NCI-H345 treated with DMSO at 0.1 percent for 48 hours (cell line): ENCODE measurements around the gene CLCN3.
"Not testable (repeated sequence)": the region's sequence is repeated elsewhere in the genome, so short reads cannot be mapped to it uniquely, and the experiment has no call there.

Source experiments
- DNase-seq: peaks from one replicate; lab custom pipeline; 2025; ENCODE audit not compliant: unreplicated experiment; lab: John Stamatoyannopoulos, UW

CLCN3 gene

GRCh38 chr4:169655401-169655800 lies 35.0 kb downstream of the CLCN3 start:
- no peak for DNase-seq

DNA sequence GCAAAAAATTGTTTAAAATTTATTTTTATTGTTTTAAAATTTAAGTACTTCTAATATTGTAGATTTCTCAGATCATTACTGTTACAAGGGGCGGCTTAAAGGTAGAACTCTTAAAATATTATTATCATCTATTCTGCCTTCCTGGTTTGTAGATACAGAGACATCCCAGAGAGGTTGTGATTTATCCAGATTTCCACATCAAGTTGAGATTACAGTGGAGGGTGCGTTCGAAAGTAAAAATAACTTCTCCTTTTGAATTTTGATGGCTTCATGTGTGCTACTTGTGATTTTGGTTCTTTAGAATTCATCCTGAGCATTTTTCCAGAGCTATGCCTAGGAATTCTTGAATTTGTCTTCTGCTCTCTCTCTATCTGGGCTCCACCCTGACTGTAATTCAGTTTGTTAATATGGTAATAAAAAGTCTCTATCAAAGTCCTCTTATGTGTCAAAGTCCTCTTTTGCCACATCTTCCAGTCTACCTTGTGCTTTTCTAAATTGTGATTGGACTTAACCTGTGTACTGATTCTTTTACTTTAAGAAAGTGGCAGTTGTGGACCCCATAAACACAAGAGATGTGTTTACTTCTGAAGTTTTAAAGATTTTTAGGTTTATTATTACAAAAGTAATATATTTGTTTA lies 37.2 kb downstream of the CLCN3 start:
- DNase-seq, result no peak

GRCh38 chr4:169658196-169658595 lies 37.8 kb downstream of the CLCN3 start:
- DNase-seq, result no peak

DNA sequence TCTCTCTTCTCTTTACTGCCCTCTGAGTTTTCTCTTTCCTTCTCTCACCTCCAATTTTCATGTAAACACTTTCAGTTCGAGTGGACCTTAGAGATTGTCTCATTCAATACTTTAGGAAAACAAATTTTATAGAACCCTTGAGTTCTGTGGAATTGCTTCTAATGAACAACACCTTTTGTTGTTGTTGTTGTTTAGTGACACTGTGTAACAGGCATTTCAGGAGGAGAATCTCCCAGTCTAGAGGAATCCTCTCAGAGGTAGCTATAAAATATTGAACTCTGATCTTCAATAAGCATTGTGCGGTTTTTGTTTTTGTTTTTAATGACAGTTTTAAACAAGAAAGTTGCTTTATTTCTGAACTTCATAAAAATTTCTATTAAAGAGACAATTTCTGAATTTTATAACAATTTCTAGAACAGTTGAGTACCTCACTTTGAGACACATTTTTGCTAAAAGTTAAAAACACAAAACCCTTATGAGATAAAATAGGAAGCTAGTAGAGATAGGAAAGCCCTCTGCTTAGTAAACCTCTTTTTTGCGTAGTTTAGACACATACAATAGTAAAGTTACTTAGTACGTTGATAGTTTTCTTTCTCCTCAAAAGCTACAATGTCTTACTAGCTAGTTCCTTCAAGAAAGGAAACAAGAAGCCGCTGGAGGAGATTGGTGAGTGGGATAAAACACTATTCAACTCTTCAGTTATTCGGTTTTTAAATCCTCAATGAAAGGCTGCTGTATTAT lies 38.8 kb downstream of the CLCN3 start:
- no peak for DNase-seq

DNA sequence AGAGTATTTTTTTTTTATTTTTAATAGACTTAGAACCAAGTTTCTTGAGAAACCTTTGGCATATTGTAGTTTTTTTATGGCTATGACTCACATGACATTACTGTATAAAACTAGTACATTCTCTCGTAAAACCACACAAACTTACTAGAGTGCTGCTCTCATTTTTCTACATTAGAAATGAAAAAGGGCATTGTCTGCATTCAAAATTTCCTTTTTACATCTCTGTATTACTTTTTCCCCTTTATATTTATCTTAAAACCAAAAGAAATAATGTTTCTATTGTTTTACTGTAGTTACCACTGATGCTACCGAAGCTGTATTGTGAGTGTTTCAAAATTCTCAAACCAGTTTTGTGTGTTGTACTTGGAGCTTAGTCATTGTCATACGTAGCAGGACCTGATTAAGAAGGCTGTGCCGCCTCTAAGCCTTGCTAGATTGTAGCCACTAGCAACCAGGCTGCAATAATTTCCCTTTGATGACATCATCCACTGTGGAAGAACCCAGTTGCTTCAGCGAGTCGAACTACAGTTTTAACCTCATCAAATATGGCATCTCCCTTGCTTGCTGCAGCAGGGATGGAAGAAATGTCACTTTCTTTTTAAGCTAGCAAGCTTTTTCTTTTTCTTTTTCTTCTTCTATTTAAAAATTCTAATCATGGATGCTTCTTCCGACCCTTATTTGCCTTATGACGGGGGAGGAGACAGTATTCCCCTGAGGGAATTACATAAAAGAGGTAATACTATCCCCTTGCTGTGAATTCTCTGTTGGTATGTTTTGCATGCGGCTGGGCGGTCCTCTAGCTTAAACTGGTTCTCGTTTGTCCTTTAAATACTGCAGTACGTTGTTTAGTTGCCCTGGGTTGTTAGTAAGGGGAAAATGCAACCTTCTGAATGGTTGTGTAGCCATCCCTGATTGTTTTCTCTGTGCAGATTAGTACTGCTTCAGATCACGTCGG lies 39.6 kb downstream of the CLCN3 start:
- peak; percentile 52 for DNase-seq

DNA sequence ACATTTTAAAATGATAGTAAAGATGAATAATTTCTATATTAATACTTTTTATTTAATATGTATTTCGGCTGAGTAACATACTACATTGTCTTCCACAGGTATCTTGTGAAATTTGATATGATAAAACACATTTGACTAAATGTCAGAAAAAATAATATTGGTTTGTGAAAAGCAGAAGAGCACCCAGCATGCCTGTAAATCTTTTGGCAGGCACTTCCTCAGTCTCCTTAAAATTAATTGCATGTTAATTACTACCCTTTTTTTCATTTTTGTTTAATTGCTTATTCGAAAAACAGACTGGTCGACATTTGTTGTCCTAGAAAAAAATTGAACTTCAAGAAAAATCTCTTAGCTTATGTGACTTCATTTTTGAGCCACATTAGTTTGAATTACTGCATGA lies 40.6 kb downstream of the CLCN3 start:
- DNase-seq, result no peak

GRCh38 chr4:169661761-169662160 lies 41.4 kb downstream of the CLCN3 start:
- DNase-seq, result no peak

GRCh38 chr4:169662206-169662605 lies 41.8 kb downstream of the CLCN3 start:
- no peak for DNase-seq

- no peak for DNase-seq
Measured at GRCh38 chr4:169663402-169663801, 43.0 kb downstream of the CLCN3 start.

DNA sequence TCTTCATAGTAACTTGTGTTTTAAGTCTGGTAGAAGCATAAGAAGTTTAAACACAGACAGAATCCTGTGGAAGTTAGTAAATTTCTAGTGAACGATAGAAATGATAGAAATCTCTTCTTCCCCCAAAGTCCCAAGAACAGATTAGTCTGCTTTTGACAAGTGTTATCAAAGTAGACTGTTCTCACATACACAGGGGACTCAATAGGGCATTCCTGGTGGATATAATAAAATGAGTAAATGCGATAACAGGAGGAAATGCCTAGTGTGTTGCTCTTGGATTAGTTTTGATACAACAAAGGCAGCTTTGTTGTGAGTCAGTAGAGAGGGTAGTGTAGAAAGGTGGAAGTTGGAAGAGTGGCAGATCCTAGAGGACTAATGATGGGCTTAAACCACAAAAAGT lies 43.5 kb downstream of the CLCN3 start:
- DNase-seq, result no peak

GRCh38 chr4:169664615-169665014 lies 44.2 kb downstream of the CLCN3 start:
- DNase-seq, result no peak

- DNase-seq, result no peak
Measured at GRCh38 chr4:169665046-169665737, 44.8 kb downstream of the CLCN3 start.

DNA sequence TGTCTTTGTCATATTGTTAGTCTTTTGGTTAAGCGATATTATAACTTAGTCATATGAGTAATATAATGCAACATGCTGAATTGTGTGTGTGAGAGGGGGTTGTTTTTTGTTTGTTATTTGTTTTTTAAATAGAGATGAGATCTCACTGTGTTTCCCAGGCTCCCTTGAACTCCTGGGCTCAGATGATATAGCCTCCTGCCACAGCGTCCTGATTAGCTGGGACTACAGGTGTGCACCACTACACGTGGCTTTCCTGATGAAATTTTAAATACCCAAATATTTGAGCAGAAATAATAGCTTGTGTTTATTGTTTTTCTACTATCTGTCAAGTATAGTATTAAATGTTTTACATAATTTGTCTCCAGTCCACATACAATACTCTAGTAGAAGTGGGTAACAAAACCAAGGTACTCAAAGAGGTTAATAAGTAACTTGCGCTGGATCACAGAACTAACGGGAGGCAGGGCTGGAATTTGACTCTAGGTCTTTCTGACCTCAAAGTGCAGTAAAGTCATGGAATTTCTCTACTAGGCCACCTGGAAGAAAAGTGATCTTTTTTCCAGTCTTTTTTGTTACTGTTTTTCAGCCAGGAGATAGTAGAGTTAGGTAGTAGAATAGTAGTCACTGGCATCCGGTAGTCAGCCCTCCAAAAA lies 47.8 kb downstream of the CLCN3 start:
- DNase-seq, result no peak

GRCh38 chr4:169675825-169676224 lies 55.4 kb downstream of the CLCN3 start:
- no peak for DNase-seq

GRCh38 chr4:169677150-169677748 lies 56.9 kb downstream of the CLCN3 start:
- DNase-seq, result peak; percentile 1

DNA sequence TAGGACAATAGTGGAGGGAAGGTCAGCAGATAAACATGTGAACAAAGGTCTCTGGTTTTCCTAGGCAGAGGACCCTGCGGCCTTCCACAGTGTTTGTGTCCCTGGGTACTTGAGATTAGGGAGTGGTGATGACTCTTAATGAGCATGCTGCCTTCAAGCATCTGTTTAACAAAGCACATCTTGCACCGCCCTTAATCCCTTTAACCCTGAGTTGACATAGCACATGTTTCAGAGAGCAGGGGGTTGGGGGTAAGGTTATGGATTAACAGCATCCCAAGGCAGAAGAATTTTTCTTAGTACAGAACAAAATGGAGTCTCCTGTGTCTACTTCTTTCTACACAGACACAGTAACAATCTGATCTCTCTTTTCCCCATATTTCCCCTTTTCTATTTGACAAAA lies 58.1 kb downstream of the CLCN3 start:
- not testable (repeated sequence) for DNase-seq

DNA sequence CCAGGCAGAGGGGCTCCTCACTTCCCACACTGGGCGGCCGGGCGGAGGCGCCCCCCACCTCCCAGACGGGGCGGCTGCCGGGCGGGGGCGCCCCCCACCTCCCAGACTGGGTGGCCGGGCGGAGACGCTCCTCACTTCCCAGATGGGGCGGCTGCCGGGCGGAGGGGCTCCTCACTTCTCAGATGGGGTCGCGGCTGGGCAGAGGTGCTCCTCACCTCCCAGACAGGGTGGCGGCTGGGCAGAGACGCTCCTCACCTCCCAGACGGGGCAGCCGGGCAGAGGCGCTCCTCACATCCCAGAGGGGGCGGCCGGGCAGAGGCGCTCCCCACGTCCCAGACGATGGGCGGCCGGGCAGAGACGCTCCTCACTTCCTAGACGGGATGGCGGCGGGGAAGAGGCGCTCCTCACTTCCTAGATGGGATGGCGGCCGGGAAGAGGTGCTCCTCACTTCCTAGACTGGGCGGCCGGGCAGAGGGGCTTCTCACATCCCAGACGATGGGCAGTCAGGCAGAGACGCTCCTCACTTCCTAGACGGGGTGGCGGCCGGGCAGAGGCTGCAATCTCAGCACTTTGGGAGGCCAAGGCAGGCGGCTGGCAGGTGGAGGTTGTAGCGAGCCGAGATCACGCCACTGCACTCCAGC lies 58.7 kb downstream of the CLCN3 start:
- not testable (repeated sequence) for DNase-seq

GRCh38 chr4:169682372-169683047 lies 62.1 kb downstream of the CLCN3 start:
- DNase-seq, result no peak

- DNase-seq, result no peak
Measured at GRCh38 chr4:169689681-169690080, 69.3 kb downstream of the CLCN3 start.
